ENCODE results near the gene NOVA1.

DNA sequence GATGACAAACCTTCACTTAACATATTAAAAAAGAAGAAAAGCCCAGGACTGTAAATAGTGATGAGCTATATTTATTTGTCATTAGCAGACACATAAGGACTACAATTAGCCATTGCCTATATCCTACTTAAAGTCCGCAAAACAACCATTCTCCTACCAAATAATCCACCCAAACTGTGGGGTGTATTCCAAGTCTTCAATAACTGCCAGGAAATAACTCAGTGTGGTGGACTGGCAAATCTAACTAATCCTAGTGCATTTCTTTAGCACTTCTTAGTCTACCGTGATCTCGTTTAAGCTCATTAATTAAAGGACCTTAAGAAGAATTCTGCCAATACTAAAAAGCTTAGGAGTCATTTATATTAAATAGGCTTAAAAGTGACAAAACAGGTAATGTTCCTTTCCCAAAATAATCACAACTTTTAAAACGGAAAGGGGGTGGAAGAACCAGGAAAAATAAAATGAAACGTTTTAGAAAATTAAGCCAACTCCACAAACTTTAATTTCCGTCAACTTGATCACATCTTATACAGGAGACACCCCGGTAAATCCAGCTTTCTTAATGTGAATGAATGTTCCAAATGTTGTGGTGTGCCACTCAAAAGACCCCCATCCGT is 1.8 kb downstream of the NOVA1 start:
- TF ChIP-seq, protein P1, sequence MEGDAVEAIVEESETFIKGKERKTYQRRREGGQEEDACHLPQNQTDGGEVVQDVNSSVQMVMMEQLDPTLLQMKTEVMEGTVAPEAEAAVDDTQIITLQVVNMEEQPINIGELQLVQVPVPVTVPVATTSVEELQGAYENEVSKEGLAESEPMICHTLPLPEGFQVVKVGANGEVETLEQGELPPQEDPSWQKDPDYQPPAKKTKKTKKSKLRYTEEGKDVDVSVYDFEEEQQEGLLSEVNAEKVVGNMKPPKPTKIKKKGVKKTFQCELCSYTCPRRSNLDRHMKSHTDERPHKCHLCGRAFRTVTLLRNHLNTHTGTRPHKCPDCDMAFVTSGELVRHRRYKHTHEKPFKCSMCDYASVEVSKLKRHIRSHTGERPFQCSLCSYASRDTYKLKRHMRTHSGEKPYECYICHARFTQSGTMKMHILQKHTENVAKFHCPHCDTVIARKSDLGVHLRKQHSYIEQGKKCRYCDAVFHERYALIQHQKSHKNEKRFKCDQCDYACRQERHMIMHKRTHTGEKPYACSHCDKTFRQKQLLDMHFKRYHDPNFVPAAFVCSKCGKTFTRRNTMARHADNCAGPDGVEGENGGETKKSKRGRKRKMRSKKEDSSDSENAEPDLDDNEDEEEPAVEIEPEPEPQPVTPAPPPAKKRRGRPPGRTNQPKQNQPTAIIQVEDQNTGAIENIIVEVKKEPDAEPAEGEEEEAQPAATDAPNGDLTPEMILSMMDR (conservative IDR thresholded peaks at IDR 0.05; ENCODE audit: low read length): no peak
- no peak for TF ChIP-seq EZH2phosphoT487 (IDR thresholded peaks at IDR 0.05; ENCODE audit: borderline replicate concordance)

Data from Loucy (cell line).